Glutamatergic neuron (in vitro differentiated cells): ENCODE data around the gene CALN1. TPM values are rescaled to one million over a fixed set of nuclear protein-coding genes. Genes with fewer than 3 reads are reported as not detected.

Source experiments
- DNase-seq: peaks from one replicate; pipeline ENCODE4 v3.0.0; 2022
- H3K27ac Mint-ChIP-seq: one replicate; pipeline ENCODE4 v1.8.0; 2020; ENCODE audit warnings: mild to moderate bottlenecking, mixed read lengths, inconsistent platforms; ENCODE audit not compliant: unreplicated experiment
- H3K27me3 Mint-ChIP-seq: one replicate; pipeline ENCODE4 v1.8.0; 2020; ENCODE audit warnings: mild to moderate bottlenecking, moderate library complexity, mixed read lengths, inconsistent platforms; ENCODE audit not compliant: unreplicated experiment
- H3K36me3 Mint-ChIP-seq: one replicate; pipeline ENCODE4 v1.8.0; 2020; ENCODE audit warnings: mild to moderate bottlenecking, mixed read lengths, inconsistent platforms; ENCODE audit not compliant: unreplicated experiment
- H3K4me1 Mint-ChIP-seq: one replicate; pipeline ENCODE4 v1.8.0; 2020; ENCODE audit warnings: mild to moderate bottlenecking, low read depth, mixed read lengths, inconsistent platforms; ENCODE audit not compliant: unreplicated experiment
- H3K4me3 Mint-ChIP-seq: one replicate; pipeline ENCODE4 v1.8.0; 2020; ENCODE audit warnings: mild to moderate bottlenecking, mixed read lengths, inconsistent platforms; ENCODE audit not compliant: unreplicated experiment
- H3K9me3 Mint-ChIP-seq: one replicate; pipeline ENCODE4 v1.8.0; 2020; ENCODE audit warnings: mild to moderate bottlenecking, moderate library complexity, mixed read lengths, inconsistent platforms; ENCODE audit not compliant: unreplicated experiment
- CTCF ChIP-seq: fragments of 200-600 bp; sonication (generic); IDR thresholded peaks from one replicate; pipeline ENCODE4 v1.5.0; 2021; ENCODE audit not compliant: partially characterized antibody, unreplicated experiment
- total RNA-seq: library from RNA; stranded (reverse); fragmentation: NEBNext Ultra II Directional; extraction: Animal tissue kit (Norgen Biotek cat#: 25700); gene quantifications from one replicate; pipeline ENCODE4 v1.2.1, GENCODE V29; 2021; ENCODE audit not compliant: unreplicated experiment

Gene CALN1
- total RNA-seq, 1 donor from 2014 or later: 3.5 TPM

- Mint-ChIP-seq H3K27me3 (peaks cover 3% of the 10 kb centered on the region), H3K27ac (no peak overlapping the region), H3K9me3 (no peaks in the 10 kb centered on the region), H3K36me3 (no peaks in the 10 kb centered on the region), H3K4me1 (no peaks in the 10 kb centered on the region), H3K4me3 (no peak overlapping the region)
- TF ChIP-seq CTCF: no peak
- no peak for DNase-seq
Measured at GRCh38 chr7:71772779-71773178, 639.4 kb downstream of the CALN1 start.

- H3K27ac Mint-ChIP-seq: no peak overlapping the region
- H3K4me1 Mint-ChIP-seq: no peaks in the 10 kb centered on the region
- H3K27me3 Mint-ChIP-seq: peaks cover 3% of the 10 kb centered on the region
- no peaks in the 10 kb centered on the region for H3K36me3 Mint-ChIP-seq
- DNase-seq: no peak
- TF ChIP-seq CTCF: no peak
- H3K4me3 Mint-ChIP-seq: no peak overlapping the region
- no peaks in the 10 kb centered on the region for H3K9me3 Mint-ChIP-seq
Measured at GRCh38 chr7:71770269-71770907, 641.8 kb downstream of the CALN1 start.

GRCh38 chr7:71769326-71769725, 642.8 kb downstream of the CALN1 start:
- H3K9me3 Mint-ChIP-seq: no peaks in the 10 kb centered on the region
- no peak overlapping the region for H3K4me3 Mint-ChIP-seq
- no peak for TF ChIP-seq CTCF
- no peak for DNase-seq
- no peak overlapping the region for H3K27ac Mint-ChIP-seq
- H3K36me3 Mint-ChIP-seq: no peaks in the 10 kb centered on the region
- H3K27me3 Mint-ChIP-seq: peaks cover 3% of the 10 kb centered on the region
- H3K4me1 Mint-ChIP-seq: no peaks in the 10 kb centered on the region

GRCh38 chr7:71768450-71768849, 643.7 kb downstream of the CALN1 start:
- H3K4me1 Mint-ChIP-seq: no peaks in the 10 kb centered on the region
- no peaks in the 10 kb centered on the region for H3K27me3 Mint-ChIP-seq
- no peaks in the 10 kb centered on the region for H3K36me3 Mint-ChIP-seq
- no peaks in the 10 kb centered on the region for H3K9me3 Mint-ChIP-seq
- DNase-seq: no peak
- TF ChIP-seq CTCF: no peak
- no peak overlapping the region for H3K27ac Mint-ChIP-seq
- H3K4me3 Mint-ChIP-seq: no peak overlapping the region

- DNase-seq: no peak
- Mint-ChIP-seq H3K27me3 (no peaks in the 10 kb centered on the region), H3K36me3 (peaks cover 11% of the 10 kb centered on the region), H3K4me3 (no peak overlapping the region), H3K4me1 (no peaks in the 10 kb centered on the region), H3K27ac (no peak overlapping the region), H3K9me3 (peaks cover 2% of the 10 kb centered on the region)
- TF ChIP-seq CTCF: no peak
Measured at GRCh38 chr7:71766016-71766415, 646.1 kb downstream of the CALN1 start.
